Neural crest cell (in vitro differentiated cells): Measurements from ENCODE around the gene TMEM38B. TPM values are rescaled to one million over a fixed set of nuclear protein-coding genes. Genes with fewer than 3 reads are reported as not detected.
A peak's percentile ranks its signal among the peaks of the same experiment; 100 is the strongest.

ENCODE experiments used
- DNase-seq: peaks from one replicate; pipeline ENCODE4 v3.0.0; 2021; ENCODE audit warnings: low read depth, mixed read lengths, low spot score
- H3K27ac Mint-ChIP-seq: one replicate; pipeline ENCODE4 v1.8.0; 2021; ENCODE audit warnings: mild to moderate bottlenecking, mixed read lengths; ENCODE audit not compliant: unreplicated experiment
- H3K27me3 Mint-ChIP-seq: 2 replicates; pipeline ENCODE4 v1.8.0; 2021; ENCODE audit warnings: low read depth, mild to moderate bottlenecking, mixed read lengths
- H3K36me3 Mint-ChIP-seq: 2 replicates; pipeline ENCODE4 v1.8.0; 2021; ENCODE audit warnings: low read depth, mild to moderate bottlenecking, mixed read lengths
- H3K4me1 Mint-ChIP-seq: 2 replicates; pipeline ENCODE4 v1.8.0; 2021; ENCODE audit warnings: mixed read lengths
- H3K4me3 Mint-ChIP-seq: one replicate; pipeline ENCODE4 v1.8.0; 2021; ENCODE audit warnings: mild to moderate bottlenecking, mixed read lengths
- H3K9me3 Mint-ChIP-seq: 2 replicates; pipeline ENCODE4 v1.8.0; 2021; ENCODE audit warnings: mixed read lengths
- total RNA-seq: library from RNA; stranded (reverse); gene quantifications from 2 replicates; pipeline ENCODE4 v1.2.1, GENCODE V29; 2021
- TF ChIP-seq, protein P1 (sequence below): fragments of 200-600 bp; sonication (generic); conservative IDR thresholded peaks from 2 replicates; pipeline ENCODE4 v1.5.0; 2021; ENCODE audit warnings: antibody characterized with exemption, mild to moderate bottlenecking

The TMEM38B gene
- total RNA-seq, 1 donor from 2014 or later: 34.1 TPM

DNA sequence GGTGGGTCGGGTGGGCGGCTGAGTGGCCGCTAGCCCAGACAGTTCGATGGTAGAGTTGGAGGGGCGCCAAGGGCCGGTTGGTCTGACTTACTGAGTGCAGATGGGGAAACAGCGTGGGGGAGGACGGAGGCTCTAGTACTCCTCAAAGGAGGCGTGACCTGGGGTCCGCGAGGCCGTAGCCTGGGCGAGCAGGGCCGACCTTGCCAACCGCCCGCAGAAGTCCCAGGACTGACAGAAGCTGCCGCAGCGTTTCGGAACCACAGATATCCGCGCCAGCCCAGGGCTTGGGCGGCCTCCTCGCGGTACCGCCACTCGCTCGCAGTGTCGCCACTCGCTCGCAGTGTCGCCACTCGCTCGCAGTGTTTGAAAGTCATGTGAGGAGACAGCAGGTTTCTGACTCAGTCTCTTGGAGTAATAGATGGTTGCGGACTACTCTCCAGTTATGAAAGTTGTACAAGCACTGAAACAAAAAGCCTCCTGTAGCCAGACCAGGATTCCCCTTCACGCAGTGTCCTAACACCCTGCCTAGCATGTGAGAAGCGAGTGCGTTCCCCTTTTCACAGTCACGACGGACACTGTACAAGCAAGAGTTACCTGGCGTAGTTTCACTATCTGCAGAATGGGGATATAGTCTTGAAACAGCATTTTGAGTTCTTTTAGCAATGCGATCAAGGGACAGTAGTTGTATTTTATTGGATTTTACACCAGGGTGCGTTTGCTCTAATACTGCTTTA lies 674 bp downstream of the TMEM38B start:
- no peak for DNase-seq
- H3K4me1 Mint-ChIP-seq: peaks cover 29% of the 10 kb centered on the region
- no peaks in the 10 kb centered on the region for H3K9me3 Mint-ChIP-seq
- H3K36me3 Mint-ChIP-seq: no peaks in the 10 kb centered on the region
- TF ChIP-seq, protein P1, sequence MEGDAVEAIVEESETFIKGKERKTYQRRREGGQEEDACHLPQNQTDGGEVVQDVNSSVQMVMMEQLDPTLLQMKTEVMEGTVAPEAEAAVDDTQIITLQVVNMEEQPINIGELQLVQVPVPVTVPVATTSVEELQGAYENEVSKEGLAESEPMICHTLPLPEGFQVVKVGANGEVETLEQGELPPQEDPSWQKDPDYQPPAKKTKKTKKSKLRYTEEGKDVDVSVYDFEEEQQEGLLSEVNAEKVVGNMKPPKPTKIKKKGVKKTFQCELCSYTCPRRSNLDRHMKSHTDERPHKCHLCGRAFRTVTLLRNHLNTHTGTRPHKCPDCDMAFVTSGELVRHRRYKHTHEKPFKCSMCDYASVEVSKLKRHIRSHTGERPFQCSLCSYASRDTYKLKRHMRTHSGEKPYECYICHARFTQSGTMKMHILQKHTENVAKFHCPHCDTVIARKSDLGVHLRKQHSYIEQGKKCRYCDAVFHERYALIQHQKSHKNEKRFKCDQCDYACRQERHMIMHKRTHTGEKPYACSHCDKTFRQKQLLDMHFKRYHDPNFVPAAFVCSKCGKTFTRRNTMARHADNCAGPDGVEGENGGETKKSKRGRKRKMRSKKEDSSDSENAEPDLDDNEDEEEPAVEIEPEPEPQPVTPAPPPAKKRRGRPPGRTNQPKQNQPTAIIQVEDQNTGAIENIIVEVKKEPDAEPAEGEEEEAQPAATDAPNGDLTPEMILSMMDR: no peak
- no peak overlapping the region for H3K27ac Mint-ChIP-seq
- H3K27me3 Mint-ChIP-seq: peaks cover 42% of the 10 kb centered on the region
- H3K4me3 Mint-ChIP-seq: peak overlapping the region; percentile 95

DNA sequence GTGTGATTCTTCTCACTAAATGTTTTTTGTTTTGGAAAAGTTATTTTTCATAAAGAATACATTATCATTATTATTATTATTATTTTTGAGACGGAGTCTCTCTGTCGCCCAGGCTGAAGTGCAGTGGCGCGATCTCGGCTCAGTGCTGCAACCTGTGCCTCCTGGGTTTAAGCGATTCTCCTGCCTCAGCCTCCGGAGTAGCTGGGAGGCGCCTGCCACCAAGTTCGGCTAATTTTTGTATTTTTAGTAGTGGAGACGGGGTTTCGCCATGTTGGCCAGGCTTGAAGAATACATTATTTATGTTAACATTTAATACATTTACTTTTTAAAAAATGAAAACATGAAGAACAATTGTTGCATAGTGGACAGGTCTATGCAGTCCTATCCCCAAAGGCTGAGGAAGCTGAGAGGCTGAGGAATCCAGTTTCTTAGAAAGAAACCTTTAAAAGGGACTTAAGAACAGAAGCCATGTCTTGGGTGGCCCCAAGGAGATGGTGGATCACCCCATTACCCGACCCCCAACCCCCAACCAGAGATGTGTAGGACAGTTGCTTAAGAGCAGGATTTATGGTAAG lies 2.0 kb downstream of the TMEM38B start:
- Mint-ChIP-seq H3K27me3 (peaks cover 33% of the 10 kb centered on the region), H3K36me3 (no peaks in the 10 kb centered on the region), H3K27ac (no peak overlapping the region), H3K4me1 (peaks cover 33% of the 10 kb centered on the region), H3K9me3 (no peaks in the 10 kb centered on the region), H3K4me3 (no peak overlapping the region)
- TF ChIP-seq, protein P1: no peak
- no peak for DNase-seq

- Mint-ChIP-seq H3K36me3 (no peaks in the 10 kb centered on the region), H3K4me3 (no peak overlapping the region), H3K27me3 (peaks cover 18% of the 10 kb centered on the region), H3K4me1 (peaks cover 33% of the 10 kb centered on the region), H3K9me3 (no peaks in the 10 kb centered on the region), H3K27ac (no peak overlapping the region)
- TF ChIP-seq, protein P1: no peak
- DNase-seq: no peak
These were observed 3.5 kb downstream of the TMEM38B start for GRCh38 chr9:105697871-105698270.

GRCh38 chr9:105698348-105698870 lies 4.1 kb downstream of the TMEM38B start:
- TF ChIP-seq, protein P1: no peak
- no peak for DNase-seq
- no peak overlapping the region for H3K4me3 Mint-ChIP-seq
- H3K9me3 Mint-ChIP-seq: no peaks in the 10 kb centered on the region
- peaks cover 31% of the 10 kb centered on the region for H3K4me1 Mint-ChIP-seq
- no peaks in the 10 kb centered on the region for H3K36me3 Mint-ChIP-seq
- peaks cover 14% of the 10 kb centered on the region for H3K27me3 Mint-ChIP-seq
- no peak overlapping the region for H3K27ac Mint-ChIP-seq

- H3K4me1 Mint-ChIP-seq: peaks cover 17% of the 10 kb centered on the region
- H3K4me3 Mint-ChIP-seq: no peak overlapping the region
- no peaks in the 10 kb centered on the region for H3K27me3 Mint-ChIP-seq
- no peaks in the 10 kb centered on the region for H3K36me3 Mint-ChIP-seq
- no peak overlapping the region for H3K27ac Mint-ChIP-seq
- no peaks in the 10 kb centered on the region for H3K9me3 Mint-ChIP-seq
- no peak for DNase-seq
- TF ChIP-seq, protein P1: no peak
These were observed 6.3 kb downstream of the TMEM38B start for GRCh38 chr9:105700668-105701067.
